Body of pancreas (tissue), 4 donors: ENCODE measurements around the gene HPF1.

Experiments used
- CTCF ChIP-seq, 7 experiments: fragments of 450-650 bp in 4 of 7; fragments of 200-600 bp in 3 of 7; sonication (generic) in 3 of 7; IDR thresholded peaks; one replicate each; pipeline ENCODE4 v1.5.1; 2016 to 2019; ENCODE audit warnings: antibody characterized with exemption in 7 of 7
- POLR2A ChIP-seq, 3 donors: fragments of 450-650 bp; IDR thresholded peaks; one replicate each; pipeline ENCODE4 v1.6.1; 2016; ENCODE audit warnings: antibody characterized with exemption in 3 of 3, mild to moderate bottlenecking in 2 of 3

DNA sequence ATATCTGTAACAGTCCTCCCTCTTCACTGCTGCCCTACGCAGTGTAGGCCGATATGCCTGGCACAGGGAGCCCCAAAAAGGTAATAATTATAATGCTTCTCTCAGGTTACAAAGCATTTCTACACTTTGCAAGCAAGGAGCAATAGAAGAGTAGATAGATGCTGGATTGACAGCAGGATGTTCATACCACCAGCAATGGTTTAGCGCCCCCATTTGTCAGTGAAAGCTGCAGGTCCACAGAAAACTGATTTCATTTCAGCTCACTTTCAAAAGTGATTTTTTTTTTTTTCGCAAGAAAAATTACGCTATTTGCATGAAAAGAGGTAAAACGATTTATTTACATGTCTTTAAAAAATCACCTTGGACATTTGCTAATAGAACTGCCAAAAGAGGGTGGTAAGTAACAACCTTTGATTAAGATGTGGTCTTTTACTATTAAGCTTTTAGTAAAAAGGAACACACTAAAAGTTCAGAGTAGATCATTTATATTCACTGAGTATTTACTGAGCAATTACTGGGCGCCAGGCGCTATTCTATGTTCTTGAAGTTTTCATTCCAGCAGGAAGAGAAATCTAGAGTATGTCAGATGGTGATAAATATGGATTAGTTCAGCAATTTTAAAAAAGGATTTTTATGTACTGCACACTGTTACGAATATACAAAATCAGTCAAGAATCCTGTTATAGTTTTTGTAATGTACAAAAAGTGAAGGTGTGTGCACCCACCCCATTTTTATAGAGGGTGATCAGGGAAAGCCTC, 34.4 kb downstream of the HPF1 start:
- TF ChIP-seq CTCF (IDR thresholded peaks at IDR 0.05) (peak in 3 of 7 experiments; percentile 19 to 32 (median 25)), POLR2A (IDR thresholded peaks at IDR 0.05) (no peak)
